ENCODE results near the gene LSM4. TPM values are rescaled to one million over a fixed set of nuclear protein-coding genes. Genes with fewer than 3 reads are reported as not detected.

LSM4 gene

DNA sequence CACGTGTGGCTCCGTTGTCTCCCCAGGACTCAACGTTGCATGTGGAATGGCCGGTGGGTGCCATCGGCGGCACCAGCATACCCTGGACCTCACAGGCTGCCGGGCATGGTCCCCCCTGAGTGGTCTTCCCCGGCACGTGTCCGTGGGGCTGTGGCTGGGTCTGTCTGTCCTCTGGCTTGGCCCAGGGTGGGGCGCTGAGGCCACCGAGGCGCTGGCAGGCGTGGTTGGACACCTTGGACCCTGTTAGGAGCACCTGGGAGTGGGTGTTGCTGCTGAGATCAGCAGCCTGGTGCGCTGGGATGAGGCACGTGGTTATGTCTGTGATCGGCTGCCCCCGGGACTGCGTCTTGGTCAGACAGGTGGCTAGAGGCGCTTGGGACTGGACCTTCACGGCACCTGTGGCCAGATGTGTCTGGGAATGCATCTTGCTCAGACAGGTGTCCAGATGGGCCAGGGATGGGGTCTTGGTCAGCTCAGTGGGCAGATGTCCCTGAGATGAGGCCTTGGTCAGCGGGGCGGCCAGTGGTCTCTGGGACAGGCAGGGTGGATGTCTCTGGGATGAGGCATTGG lies 57.8 kb downstream of the LSM4 start:
- no peaks in the 10 kb centered on the region for H3K27me3 ChIP-seq (ENCODE audit: control insufficient read depth, insufficient read depth, low read length)
- H3K4me2 ChIP-seq (ENCODE audit: low read length): no peak overlapping the region
- no peak overlapping the region for H3K9ac ChIP-seq (ENCODE audit: low read depth, low read length)
- H3K4me3 ChIP-seq (ENCODE audit: low read length): no peak overlapping the region
- H3K4me1 ChIP-seq (ENCODE audit: control insufficient read depth, insufficient read depth, low read length): no peaks in the 10 kb centered on the region
- H3K36me3 ChIP-seq (ENCODE audit: insufficient read depth, low read length): peaks cover 4% of the 10 kb centered on the region
- H3K9me3 ChIP-seq (replicated peaks; ENCODE audit: low read length): no peaks in the 10 kb centered on the region

DNA sequence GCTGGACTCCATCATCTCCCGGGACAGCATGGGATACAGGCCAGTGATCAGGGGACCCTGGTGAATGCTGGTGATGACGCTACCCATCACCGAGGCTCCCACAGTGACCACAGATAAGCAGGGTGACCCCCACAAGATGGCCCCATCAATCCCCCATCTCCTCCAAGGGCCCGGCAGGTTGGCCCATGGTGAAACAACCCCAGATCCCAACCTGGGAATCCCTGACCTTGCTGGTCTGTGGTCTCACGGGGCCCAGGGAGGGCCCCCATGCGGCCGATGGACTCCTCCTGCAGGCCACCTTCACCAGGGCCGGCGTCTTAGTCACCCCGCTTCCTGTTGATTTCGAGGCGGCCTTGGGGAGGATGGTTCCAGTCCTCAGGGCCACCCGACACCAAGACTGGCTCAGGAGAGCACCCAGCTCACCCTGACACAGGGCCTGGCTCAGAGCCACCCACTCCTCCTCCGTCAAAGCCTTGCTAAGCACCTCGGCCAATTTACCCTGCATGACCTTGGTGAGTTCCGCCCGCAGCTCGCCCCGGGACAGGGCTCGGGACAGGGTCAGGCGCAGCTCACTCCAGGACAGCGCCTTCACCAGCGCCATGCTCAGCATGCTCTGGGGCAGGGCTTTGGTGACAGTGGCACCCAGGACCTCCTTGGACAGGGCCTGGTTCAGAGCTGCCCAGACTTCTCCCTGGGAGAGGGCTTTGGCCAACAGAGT lies 58.6 kb downstream of the LSM4 start:
- no peaks in the 10 kb centered on the region for H3K9me3 ChIP-seq (replicated peaks; ENCODE audit: low read length)
- no peaks in the 10 kb centered on the region for H3K4me1 ChIP-seq (ENCODE audit: control insufficient read depth, insufficient read depth, low read length)
- H3K4me3 ChIP-seq (ENCODE audit: low read length): no peak overlapping the region
- H3K4me2 ChIP-seq (ENCODE audit: low read length): no peak overlapping the region
- no peak overlapping the region for H3K9ac ChIP-seq (ENCODE audit: low read depth, low read length)
- H3K36me3 ChIP-seq (ENCODE audit: insufficient read depth, low read length): peaks cover 4% of the 10 kb centered on the region
- peaks cover under 1% of the 10 kb centered on the region for H3K27me3 ChIP-seq (ENCODE audit: control insufficient read depth, insufficient read depth, low read length)

DNA sequence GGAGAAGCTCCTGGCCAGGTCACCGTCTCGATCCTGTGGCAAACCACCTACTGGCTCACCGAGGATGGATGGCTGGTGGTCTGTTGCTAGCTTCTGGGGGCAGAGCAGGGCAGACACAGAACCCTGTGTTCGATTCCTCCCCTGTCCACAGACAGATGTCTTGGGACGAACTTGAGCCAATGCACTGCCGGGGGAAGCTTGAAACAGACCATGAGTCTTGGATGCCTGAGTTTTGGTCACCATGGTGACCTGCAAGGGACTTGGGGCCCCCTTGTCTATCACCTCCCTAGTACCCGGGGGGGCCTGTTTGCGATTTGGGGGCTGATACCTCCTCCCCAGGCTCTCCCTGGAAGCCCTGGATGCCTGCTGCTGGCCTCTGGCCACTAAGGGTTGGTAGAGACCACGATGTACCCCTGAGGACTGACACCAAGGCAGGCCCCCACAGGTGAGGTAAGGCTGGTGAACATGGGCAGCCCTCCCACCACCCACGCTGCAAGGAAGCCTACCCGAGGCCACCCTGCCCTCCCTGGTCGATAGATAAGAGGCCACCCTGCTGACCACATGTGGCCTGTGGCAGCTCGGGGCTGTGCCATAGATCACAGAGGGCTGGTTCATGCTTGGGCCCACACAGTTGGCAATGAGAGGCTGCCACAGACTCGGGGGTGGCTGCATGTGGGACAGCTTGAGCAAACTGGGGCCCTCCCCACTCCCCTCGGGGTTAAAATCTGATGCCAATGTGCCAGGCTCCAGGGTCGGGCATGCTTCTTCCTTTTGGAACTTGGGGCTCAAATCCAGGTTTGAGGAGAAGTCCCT lies 59.3 kb downstream of the LSM4 start:
- H3K4me1 ChIP-seq (ENCODE audit: control insufficient read depth, insufficient read depth, low read length): no peaks in the 10 kb centered on the region
- H3K9ac ChIP-seq (ENCODE audit: low read depth, low read length): no peak overlapping the region
- peaks cover 4% of the 10 kb centered on the region for H3K36me3 ChIP-seq (ENCODE audit: insufficient read depth, low read length)
- no peak overlapping the region for H3K4me3 ChIP-seq (ENCODE audit: low read length)
- peaks cover 8% of the 10 kb centered on the region for H3K27me3 ChIP-seq (ENCODE audit: control insufficient read depth, insufficient read depth, low read length)
- H3K9me3 ChIP-seq (replicated peaks; ENCODE audit: low read length): no peaks in the 10 kb centered on the region
- H3K4me2 ChIP-seq (ENCODE audit: low read length): no peak overlapping the region

DNA sequence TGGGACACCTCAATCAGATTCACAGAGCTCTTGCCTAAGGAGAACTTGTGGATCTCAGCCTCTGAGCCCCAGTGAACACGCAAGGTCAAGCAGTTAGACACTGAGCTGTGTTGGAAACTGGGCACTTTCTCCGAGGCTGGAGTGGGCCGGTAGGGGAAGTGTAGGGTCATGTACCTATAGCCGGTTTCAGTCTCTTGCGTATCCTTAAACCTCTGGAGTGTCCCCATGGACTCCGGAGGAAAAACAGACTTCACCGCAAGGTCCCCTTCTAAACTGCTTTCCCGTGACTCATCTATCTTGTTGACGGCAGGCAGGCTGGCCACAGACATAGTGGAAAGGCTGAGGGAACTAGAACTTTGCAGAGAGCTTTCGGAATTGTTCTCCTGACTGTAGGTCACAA lies 60.0 kb downstream of the LSM4 start:
- Histone ChIP-seq H3K4me3 (ENCODE audit: low read length) (no peak overlapping the region), H3K9ac (ENCODE audit: low read depth, low read length) (no peak overlapping the region), H3K4me1 (ENCODE audit: control insufficient read depth, insufficient read depth, low read length) (no peaks in the 10 kb centered on the region), H3K9me3 (replicated peaks; ENCODE audit: low read length) (no peaks in the 10 kb centered on the region), H3K36me3 (ENCODE audit: insufficient read depth, low read length) (peaks cover 4% of the 10 kb centered on the region), H3K27me3 (ENCODE audit: control insufficient read depth, insufficient read depth, low read length) (peaks cover 14% of the 10 kb centered on the region), H3K4me2 (ENCODE audit: low read length) (no peak overlapping the region)

GRCh38 chr19:18262144-18262543 lies 60.7 kb downstream of the LSM4 start:
- Histone ChIP-seq H3K27me3 (ENCODE audit: control insufficient read depth, insufficient read depth, low read length) (peaks cover 21% of the 10 kb centered on the region), H3K4me3 (ENCODE audit: low read length) (no peak overlapping the region), H3K9me3 (replicated peaks; ENCODE audit: low read length) (no peaks in the 10 kb centered on the region), H3K36me3 (ENCODE audit: insufficient read depth, low read length) (peaks cover 4% of the 10 kb centered on the region), H3K4me1 (ENCODE audit: control insufficient read depth, insufficient read depth, low read length) (no peaks in the 10 kb centered on the region), H3K4me2 (ENCODE audit: low read length) (no peak overlapping the region), H3K9ac (ENCODE audit: low read depth, low read length) (no peak overlapping the region)

- peaks cover 4% of the 10 kb centered on the region for H3K36me3 ChIP-seq (ENCODE audit: insufficient read depth, low read length)
- H3K4me2 ChIP-seq (ENCODE audit: low read length): no peak overlapping the region
- H3K9ac ChIP-seq (ENCODE audit: low read depth, low read length): no peak overlapping the region
- no peaks in the 10 kb centered on the region for H3K4me1 ChIP-seq (ENCODE audit: control insufficient read depth, insufficient read depth, low read length)
- H3K27me3 ChIP-seq (ENCODE audit: control insufficient read depth, insufficient read depth, low read length): peaks cover 27% of the 10 kb centered on the region
- H3K4me3 ChIP-seq (ENCODE audit: low read length): no peak overlapping the region
- H3K9me3 ChIP-seq (replicated peaks; ENCODE audit: low read length): no peaks in the 10 kb centered on the region
Measured at GRCh38 chr19:18261474-18261873, 61.4 kb downstream of the LSM4 start.

DNA sequence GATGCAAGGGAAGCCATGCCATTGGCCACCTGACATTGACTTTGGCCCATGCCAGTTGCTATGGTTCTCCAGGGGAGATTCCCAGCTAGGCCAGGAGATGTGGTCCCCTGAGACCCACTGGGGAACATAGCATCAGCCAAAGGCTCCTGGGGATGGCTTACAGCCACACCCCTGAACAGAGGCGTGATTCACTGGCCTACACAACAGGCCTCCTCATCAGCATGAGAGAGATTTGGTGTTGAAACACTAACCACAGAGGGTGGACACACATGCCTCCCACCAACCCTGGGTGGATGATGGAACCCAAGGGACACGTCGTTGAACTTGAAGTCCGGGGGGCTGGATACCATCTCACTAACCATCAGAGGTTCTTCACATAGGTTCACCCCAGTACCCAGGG lies 63.0 kb downstream of the LSM4 start:
- Histone ChIP-seq H3K9me3 (replicated peaks; ENCODE audit: low read length) (no peaks in the 10 kb centered on the region), H3K27me3 (ENCODE audit: control insufficient read depth, insufficient read depth, low read length) (peaks cover 36% of the 10 kb centered on the region), H3K36me3 (ENCODE audit: insufficient read depth, low read length) (no peaks in the 10 kb centered on the region), H3K4me3 (ENCODE audit: low read length) (no peak overlapping the region), H3K4me1 (ENCODE audit: control insufficient read depth, insufficient read depth, low read length) (no peaks in the 10 kb centered on the region), H3K4me2 (ENCODE audit: low read length) (no peak overlapping the region), H3K9ac (ENCODE audit: low read depth, low read length) (no peak overlapping the region)

- H3K4me2 ChIP-seq (ENCODE audit: low read length): no peak overlapping the region
- no peaks in the 10 kb centered on the region for H3K36me3 ChIP-seq (ENCODE audit: insufficient read depth, low read length)
- H3K9me3 ChIP-seq (replicated peaks; ENCODE audit: low read length): no peaks in the 10 kb centered on the region
- H3K9ac ChIP-seq (ENCODE audit: low read depth, low read length): no peak overlapping the region
- H3K27me3 ChIP-seq (ENCODE audit: control insufficient read depth, insufficient read depth, low read length): peaks cover 57% of the 10 kb centered on the region
- H3K4me3 ChIP-seq (ENCODE audit: low read length): no peak overlapping the region
- H3K4me1 ChIP-seq (ENCODE audit: control insufficient read depth, insufficient read depth, low read length): no peaks in the 10 kb centered on the region
Measured at GRCh38 chr19:18257503-18258470, 65.1 kb downstream of the LSM4 start.

Small RNA genes within 50 kb of the gene (small RNA-seq; reads per million reads assigned to genes)
- gene MIR3188 (not detected), gene RN7SL513P (not detected), gene RPL39P38 (not detected)
